HepG2 (cell line): ENCODE data around the gene OTUB2. TPM values are rescaled to one million over a fixed set of nuclear protein-coding genes. Genes with fewer than 3 reads are reported as not detected.

Source experiments
- BRF2 ChIP-seq: sonication (generic); formaldehyde crosslinking; IDR thresholded peaks from 2 replicates; pipeline ENCODE4 v1.8.1; 2022; ENCODE audit warnings: mild to moderate bottlenecking, missing genetic modification reagents
- E2F5 ChIP-seq: sonication (generic); formaldehyde crosslinking; conservative IDR thresholded peaks from 2 replicates; pipeline ENCODE4 v1.4.0; 2020; ENCODE audit warnings: missing genetic modification reagents
- EEA1 ChIP-seq: sonication (generic); formaldehyde crosslinking; IDR thresholded peaks from 2 replicates; pipeline ENCODE4 v1.5.1; 2020; ENCODE audit warnings: mild to moderate bottlenecking, missing genetic modification reagents, borderline replicate concordance
- FOXP4 ChIP-seq: sonication (generic); formaldehyde crosslinking; IDR thresholded peaks from 2 replicates; pipeline ENCODE4 v1.4.0; 2020; ENCODE audit warnings: missing genetic modification reagents
- GRHL1 ChIP-seq: sonication (generic); formaldehyde crosslinking; conservative IDR thresholded peaks from 2 replicates; pipeline ENCODE4 v1.8.0; 2022; ENCODE audit warnings: missing genetic modification reagents
- HIC2 ChIP-seq: sonication (generic); formaldehyde crosslinking; IDR thresholded peaks from 2 replicates; pipeline ENCODE4 v1.9.0; 2022; ENCODE audit warnings: low read depth, missing genetic modification reagents
- HMG20A ChIP-seq: IDR thresholded peaks from 2 replicates; pipeline ENCODE4 v1.6.1; 2016; ENCODE audit warnings: borderline replicate concordance
- ISL2 ChIP-seq: sonication (generic); formaldehyde crosslinking; IDR thresholded peaks from 2 replicates; pipeline ENCODE4 v1.5.0; 2020; ENCODE audit warnings: missing genetic modification reagents
- KDM2A ChIP-seq: sonication (generic); formaldehyde crosslinking; IDR thresholded peaks from 2 replicates; pipeline ENCODE4 v1.4.0; 2020; ENCODE audit warnings: low read depth, missing genetic modification reagents, borderline replicate concordance
- NFATC3 ChIP-seq: sonication (generic); formaldehyde crosslinking; IDR thresholded peaks from 2 replicates; pipeline ENCODE4 v1.5.1; 2020; ENCODE audit warnings: mild to moderate bottlenecking, missing genetic modification reagents
- NFKBIZ ChIP-seq: IDR thresholded peaks from 2 replicates; pipeline ENCODE4 v1.6.1; 2018; ENCODE audit warnings: missing genetic modification reagents, missing compliant biosample characterization
- NPAS2 ChIP-seq: sonication (generic); formaldehyde crosslinking; IDR thresholded peaks from 2 replicates; pipeline ENCODE4 v1.8.0; 2022; ENCODE audit warnings: mild to moderate bottlenecking, missing genetic modification reagents, borderline replicate concordance
- REPIN1 ChIP-seq: sonication (generic); formaldehyde crosslinking; IDR thresholded peaks from 2 replicates; pipeline ENCODE4 v1.8.0; 2022; ENCODE audit warnings: missing genetic modification reagents, low read depth, mild to moderate bottlenecking, borderline replicate concordance
- SRSF4 ChIP-seq: fragments of 200-400 bp; formaldehyde crosslinking; IDR thresholded peaks from one replicate; pipeline ENCODE4 v1.6.1; 2018; ENCODE audit warnings: mild to moderate bottlenecking, low read depth, low read length, moderate library complexity; ENCODE audit not compliant: poor library complexity, severe bottlenecking
- TBX3 ChIP-seq: fragments of 450-650 bp; IDR thresholded peaks from 2 replicates; pipeline ENCODE4 v1.6.1; 2017; ENCODE audit warnings: antibody characterized with exemption, mild to moderate bottlenecking, inconsistent platforms, borderline replicate concordance
- ZC3H13 ChIP-seq: sonication (generic); formaldehyde crosslinking; IDR thresholded peaks from 2 replicates; pipeline ENCODE4 v1.8.1; 2023; ENCODE audit warnings: mild to moderate bottlenecking, missing genetic modification reagents, moderate library complexity
- ZNF761 ChIP-seq: sonication (generic); formaldehyde crosslinking; conservative IDR thresholded peaks from 2 replicates; pipeline ENCODE4 v1.4.0; 2020; ENCODE audit warnings: mild to moderate bottlenecking, missing genetic modification reagents
- ZNF775 ChIP-seq: sonication (generic); formaldehyde crosslinking; IDR thresholded peaks from 2 replicates; pipeline ENCODE4 v1.4.0; 2020; ENCODE audit warnings: missing genetic modification reagents, mild to moderate bottlenecking, moderate library complexity, borderline replicate concordance
- polyA plus RNA-seq, 8 experiments: library from polyadenylated mRNA; depleted of rRNA in 3 of 8; stranded (reverse) in 7 of 8; unstranded in 1 of 8; fragments of >200 nt; fragmentation: Illumina TruSeq in 4 of 8; extraction: Trizol in 4 of 8; gene quantifications; 2 replicates each; pipeline versions ENCODE4 v1.2.1 to v1.2.3, GENCODE V29; 2011 to 2016; ENCODE audit warnings: low read depth in 4 of 8, missing spikeins in 1 of 8, mixed read lengths in 1 of 8; ENCODE audit not compliant: insufficient read depth in 1 of 8
- total RNA-seq, 5 experiments: library from RNA; depleted of rRNA; stranded (reverse); fragments of >200 nt; fragmentation: Illumina TruSeq; extraction: Trizol; gene quantifications; 2 replicates each; pipeline ENCODE4 v1.2.3, GENCODE V29; 2016; ENCODE audit warnings: low read depth in 1 of 5

The OTUB2 gene
- total and polyA plus RNA-seq, 2 of the 13 experiments (the other 11 are each of a cell fraction or from before 2014, with no cell fraction given) = 2.2 to 2.4 TPM

GRCh38 chr14:94058674-94059138, 32.6 kb downstream of the OTUB2 start (continued):
- no peak for TF ChIP-seq BRF2 (CRISPR knock-in tag)
- 0 out of 2 replicates have a peak, but pooled peaks have one; percentile 12 for TF ChIP-seq ZNF761 (CRISPR knock-in tag)
- TF ChIP-seq TBX3 = no peak
- no peak for TF ChIP-seq HIC2 (CRISPR knock-in tag)
- TF ChIP-seq NFATC3 (CRISPR knock-in tag) = no peak
- peak; percentile 79 for TF ChIP-seq ISL2 (CRISPR knock-in tag)
- TF ChIP-seq NPAS2 (CRISPR knock-in tag) = no peak
- TF ChIP-seq FOXP4 = peak; percentile 76
- no peak for TF ChIP-seq ZC3H13 (CRISPR knock-in tag)
- TF ChIP-seq REPIN1 = no peak
- TF ChIP-seq ZNF775 (CRISPR knock-in tag) = no peak
- TF ChIP-seq E2F5 (CRISPR knock-in tag) = no peak
- TF ChIP-seq GRHL1 (CRISPR knock-in tag) = no peak
- TF ChIP-seq SRSF4 = no peak
- TF ChIP-seq KDM2A (CRISPR knock-in tag) = no peak
- TF ChIP-seq EEA1 = no peak
- TF ChIP-seq NFKBIZ = peak; percentile 96; the same call in 1 of the 2 replicates
- TF ChIP-seq HMG20A (CRISPR knock-in tag) = 0 out of 2 replicates have a peak, but pooled peaks have one; percentile 63
